ENCODE data around the gene LAMB4. TPM values are rescaled to one million over a fixed set of nuclear protein-coding genes. Genes with fewer than 3 reads are reported as not detected.

The LAMB4 gene
- total and polyA plus RNA-seq, 2 of the 8 experiments (the other 6 are each of a cell fraction or from before 2014, with no cell fraction given), result not detected

DNA sequence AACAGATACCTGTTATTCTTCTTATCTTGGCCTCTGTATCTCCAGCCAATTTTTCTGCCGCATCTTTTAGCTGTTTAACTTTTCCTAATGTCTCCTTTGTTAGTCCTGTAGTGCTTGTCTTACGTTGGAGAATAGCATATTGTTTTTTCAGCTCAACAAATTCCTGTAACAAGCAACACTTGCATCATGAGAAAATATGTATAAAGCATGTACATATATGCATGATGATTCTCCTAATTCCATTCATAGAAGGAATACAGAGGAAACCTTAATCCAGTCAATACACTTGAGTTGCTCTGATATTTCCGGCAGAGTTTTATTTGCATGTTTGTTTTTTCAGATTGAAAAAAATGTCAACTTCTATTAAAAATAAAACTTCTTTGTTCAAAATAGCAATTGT lies 101.1 kb downstream of the LAMB4 start:
- Histone ChIP-seq H3K9ac (replicated peaks in 1 of 4; ENCODE audit: extremely low read depth in 1 of 4, low read depth in 3 of 4, low read length in 3 of 4) (no peak overlapping the region), H4K91ac (replicated peaks; ENCODE audit: insufficient read length, low read length) (no peak overlapping the region), H3K79me2 (ENCODE audit: control insufficient read depth in 1 of 2, insufficient read depth in 2 of 2, low read length in 2 of 2) (no peaks in the 10 kb centered on the region), H3K36me3 (ENCODE audit: control insufficient read depth in 2 of 4, insufficient read depth in 4 of 4, low read length in 3 of 4) (no peaks in the 10 kb centered on the region), H2BK15ac (ENCODE audit: low read length) (no peak overlapping the region), H4K20me1 (replicated peaks in 1 of 2; ENCODE audit: control insufficient read depth in 1 of 2, insufficient read depth in 2 of 2, low read length in 2 of 2) (no peaks in the 10 kb centered on the region), H3K23me2 (ENCODE audit: low read depth, low read length) (no peaks in the 10 kb centered on the region), H3K79me1 (ENCODE audit: low read depth, low read length) (no peaks in the 10 kb centered on the region), H2BK12ac (ENCODE audit: low read depth, low read length) (no peak overlapping the region), H2BK120ac (replicated peaks; ENCODE audit: low read depth, low read length) (no peak overlapping the region), H3K27ac (ENCODE audit: low read depth, low read length) (no peak overlapping the region), H3K23ac (ENCODE audit: insufficient read length) (no peak overlapping the region), H3K4me2 (ENCODE audit: insufficient read depth in 1 of 2, low read depth in 2 of 2, low read length in 2 of 2) (no peak overlapping the region), H3K18ac (ENCODE audit: extremely low read depth, low read length) (no peak overlapping the region), H2AK5ac (ENCODE audit: low read depth, low read length) (no peak overlapping the region), H3K27me3 (replicated peaks in 1 of 4; ENCODE audit: control insufficient read depth in 3 of 4, extremely low read depth in 1 of 4, insufficient read depth in 3 of 4, low read length in 3 of 4) (no peaks in the 10 kb centered on the region), H3K56ac (replicated peaks; ENCODE audit: insufficient read length, low read depth, low read length) (no peak overlapping the region), H3K4me3 (ENCODE audit: extremely low read depth in 1 of 4, insufficient read depth in 2 of 4, low read depth in 3 of 4, low read length in 4 of 4) (no peak overlapping the region), H3K4me1 (replicated peaks in 1 of 4; ENCODE audit: control insufficient read depth in 3 of 4, insufficient read depth in 4 of 4, low read length in 3 of 4) (peaks cover 0 to 5% (median 0%) of the 10 kb centered on the region in 4 experiments; a peak in 2 of 7 replicates), H4K8ac (ENCODE audit: extremely low read depth, insufficient read depth, low read length) (no peak overlapping the region), H4K5ac (ENCODE audit: insufficient read length, low read depth, low read length) (no peak overlapping the region), H3K14ac (ENCODE audit: insufficient read length) (no peak overlapping the region), H2AFZ (ENCODE audit: low read length) (no peak overlapping the region), H2BK20ac (ENCODE audit: low read length) (no peak overlapping the region), H2BK5ac (ENCODE audit: low read depth, low read length) (no peak overlapping the region), H3K4ac (replicated peaks; ENCODE audit: insufficient read length, low read depth, low read length) (no peak overlapping the region), H3K9me3 (ENCODE audit: insufficient read depth in 2 of 2, low read depth in 1 of 2, low read length in 1 of 2) (no peaks in the 10 kb centered on the region)
- FAIRE-seq, result no peak
- DNase-seq (ENCODE audit: low read depth in 1 of 2, low spot score in 2 of 2), result no peak
- ChIA-PET POLR2A (ENCODE audit: partially characterized antibody) (no interaction called here), CTCF (ENCODE audit: partially characterized antibody) (interaction anchor here (1.2 kb wide), 1 partner anchor 12 kb away, joined by 5 read pairs; no protein-coding TSS in a partner anchor)
- 90% methylated on average over 3 of the region's 3 CpGs; no CpG with 5 or more reads in 1 of the 2 experiments for WGBS, 2 experiments (ENCODE audit: extremely low coverage in 1 of 2, insufficient coverage in 1 of 2, insufficient read length in 1 of 2, insufficient replicate concordance in 2 of 2, low coverage in 1 of 2, low lambda C conversion rate in 2 of 2, missing lambda C conversion rate in 1 of 2)
- TF ChIP-seq TBP (IDR thresholded peaks at IDR 0.05; ENCODE audit: low read depth, low read length) (no peak), SIN3A (conservative IDR thresholded peaks at IDR 0.05 in 1 of 2, IDR thresholded peaks at IDR 0.05 in 1 of 2; ENCODE audit: low read depth in 1 of 2, low read length in 2 of 2) (no peak), POLR2AphosphoS5 (IDR thresholded peaks at IDR 0.05; ENCODE audit: low read depth, low read length) (no peak), MAFK (IDR thresholded peaks at IDR 0.05; ENCODE audit: low read depth, low read length) (no peak), SRF (IDR thresholded peaks at IDR 0.05; ENCODE audit: low read depth, low read length) (no peak), YY1 (IDR thresholded peaks at IDR 0.05; ENCODE audit: low read depth, low read length) (no peak), TEAD4 (IDR thresholded peaks at IDR 0.05; ENCODE audit: low read depth, low read length) (no peak), RNF2 (IDR thresholded peaks at IDR 0.05; ENCODE audit: borderline replicate concordance, low read depth, low read length, missing control alignments, poor library complexity, severe bottlenecking) (no peak), RFX5 (IDR thresholded peaks at IDR 0.05; ENCODE audit: borderline replicate concordance, low read depth, low read length) (no peak), CEBPB (IDR thresholded peaks at IDR 0.05; ENCODE audit: low read depth, low read length) (no peak), GTF2F1 (IDR thresholded peaks at IDR 0.05; ENCODE audit: borderline replicate concordance, low read depth, low read length) (no peak), SUZ12 (IDR thresholded peaks at IDR 0.05; ENCODE audit: low read length) (no peak), TAF1 (IDR thresholded peaks at IDR 0.05; ENCODE audit: low read depth, low read length) (no peak), ZNF274 (IDR thresholded peaks at IDR 0.05; ENCODE audit: borderline replicate concordance, extremely low read depth, low read length) (no peak)
- TF ChIP-seq, protein P1, sequence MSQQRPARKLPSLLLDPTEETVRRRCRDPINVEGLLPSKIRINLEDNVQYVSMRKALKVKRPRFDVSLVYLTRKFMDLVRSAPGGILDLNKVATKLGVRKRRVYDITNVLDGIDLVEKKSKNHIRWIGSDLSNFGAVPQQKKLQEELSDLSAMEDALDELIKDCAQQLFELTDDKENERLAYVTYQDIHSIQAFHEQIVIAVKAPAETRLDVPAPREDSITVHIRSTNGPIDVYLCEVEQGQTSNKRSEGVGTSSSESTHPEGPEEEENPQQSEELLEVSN (IDR thresholded peaks at IDR 0.05), result no peak

Data from H1 (cell line).